HG02938 (cell line): ENCODE results near the gene NXT1.

ENCODE experiments used
- ATAC-seq: cut with Tn5 transposase; IDR thresholded peaks from one replicate; pipeline ENCODE4 v1.9.1; 2021; ENCODE audit warnings: mild to moderate bottlenecking, moderate library complexity; ENCODE audit not compliant: unreplicated experiment

NXT1 gene

DNA sequence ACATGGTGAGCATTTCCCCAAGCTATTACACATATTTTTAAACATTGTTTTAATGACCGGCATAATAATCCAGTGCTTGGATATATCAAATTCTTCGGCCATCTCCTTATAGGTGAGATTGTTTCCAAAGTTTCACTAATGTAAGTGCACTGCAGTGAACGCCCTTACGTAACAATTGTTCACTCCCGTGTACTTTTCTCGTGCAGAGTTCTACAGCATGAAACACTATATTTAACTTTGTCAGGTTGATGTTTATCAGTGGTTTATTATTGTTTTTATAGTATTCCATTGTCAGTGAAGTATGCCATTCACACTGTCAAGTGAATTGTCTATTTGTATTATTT, 7.9 kb downstream of the NXT1 start:
- no peak for ATAC-seq

DNA sequence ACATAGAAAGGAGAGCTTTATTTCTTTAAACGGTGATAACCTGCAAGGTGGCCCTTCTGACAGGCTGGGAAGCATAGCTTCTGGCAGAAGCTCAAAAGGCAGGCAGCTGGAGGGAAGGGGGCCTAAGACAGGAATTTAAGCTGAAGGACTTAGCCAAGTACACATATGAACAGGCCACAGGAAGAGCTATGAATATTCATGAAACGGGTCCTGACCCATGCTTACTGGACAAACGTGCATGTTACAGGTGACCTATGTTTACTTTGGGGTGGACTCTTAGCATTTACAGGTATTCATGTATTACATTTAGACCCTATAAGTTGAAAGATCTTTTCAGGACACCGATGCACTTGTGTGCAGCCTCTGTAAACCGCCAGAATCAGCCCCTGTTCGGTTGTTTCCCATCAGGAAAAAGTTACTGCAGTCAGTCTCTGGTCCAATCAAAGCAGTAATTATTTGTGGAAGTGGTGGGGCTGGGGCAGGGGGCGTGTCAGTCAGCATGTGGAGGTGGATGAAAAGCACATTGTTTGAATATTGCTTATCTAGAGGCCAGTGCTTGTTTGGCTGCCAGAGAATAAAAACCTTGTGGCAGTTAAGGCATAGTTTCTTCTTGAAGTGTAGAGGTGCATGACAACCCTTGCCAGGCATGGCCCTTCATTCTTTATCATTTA, 8.5 kb downstream of the NXT1 start:
- ATAC-seq: no peak

DNA sequence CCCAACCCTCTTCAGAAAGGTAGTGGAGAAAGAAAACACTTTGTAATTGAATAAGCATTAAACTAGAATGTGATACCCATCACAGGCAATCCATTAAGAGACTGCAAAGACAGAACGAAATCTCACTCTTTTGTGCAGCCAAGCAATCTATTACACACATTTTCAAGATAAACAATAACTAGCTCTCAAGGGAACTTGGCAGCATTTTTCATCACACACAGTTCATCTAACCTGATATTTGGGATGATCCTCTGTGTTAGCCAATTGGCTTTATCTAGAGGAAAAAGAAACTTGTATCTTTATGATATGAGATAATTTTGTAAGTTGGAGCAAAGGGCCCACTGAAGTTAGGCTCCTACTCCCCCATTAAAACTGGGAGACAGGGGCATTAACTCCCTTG, 9.9 kb downstream of the NXT1 start:
- ATAC-seq: no peak

GRCh38 chr20:23361119-23361475, 10.5 kb downstream of the NXT1 start:
- ATAC-seq: no peak

DNA sequence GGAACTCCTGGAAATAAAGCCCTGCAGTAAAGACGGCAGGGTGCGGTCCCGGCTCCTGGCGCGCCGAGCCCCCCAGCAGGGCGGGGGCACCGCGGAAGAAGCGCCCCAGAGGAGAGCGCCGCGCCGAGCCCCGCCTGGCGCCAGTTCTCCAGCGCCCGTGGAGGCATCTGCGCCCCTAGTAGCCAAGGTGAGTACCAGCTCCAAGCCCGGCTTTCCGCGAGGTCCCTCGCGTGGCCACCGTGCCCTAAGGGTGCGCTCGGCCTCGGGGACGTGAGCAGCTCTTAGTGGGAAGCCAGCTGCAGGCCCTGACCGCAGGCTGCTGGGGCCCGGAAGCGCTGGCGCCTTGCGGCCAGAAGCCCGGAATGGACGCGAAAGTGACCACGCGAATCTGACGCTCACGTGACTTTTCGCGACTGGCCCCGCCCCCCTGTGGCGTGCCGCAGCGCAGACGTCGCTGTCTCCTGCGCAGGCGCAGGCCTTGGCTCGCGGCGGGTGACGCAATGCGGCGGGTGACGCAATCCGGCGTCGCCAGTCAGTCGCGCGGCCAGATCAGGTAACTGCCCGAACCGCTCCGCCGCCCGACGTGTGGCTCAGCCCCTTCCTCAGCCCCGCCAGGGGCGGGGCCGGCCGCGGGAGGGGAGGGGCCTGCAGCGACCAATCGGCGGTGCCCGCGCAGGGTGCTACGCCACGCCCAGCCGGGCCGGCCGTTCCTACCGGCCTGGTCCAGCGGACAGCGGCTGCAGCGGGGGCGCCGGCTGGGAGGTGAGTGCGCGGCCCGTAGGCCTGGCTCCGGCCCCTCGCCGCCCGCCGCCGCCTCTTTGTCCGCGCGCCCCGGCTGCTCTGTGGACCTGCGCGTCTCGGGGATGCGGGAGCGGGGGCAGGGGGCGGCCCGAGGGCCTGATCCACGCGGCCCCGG, 11.1 kb downstream of the NXT1 start, which contains the start of gene GZF1:
GZF1 (plus strand) TSS at position 707 of the 916 bp plus-strand sequence. CDS start 2,202 bp downstream, outside the sequence.
- peak; percentile 55 for ATAC-seq

DNA sequence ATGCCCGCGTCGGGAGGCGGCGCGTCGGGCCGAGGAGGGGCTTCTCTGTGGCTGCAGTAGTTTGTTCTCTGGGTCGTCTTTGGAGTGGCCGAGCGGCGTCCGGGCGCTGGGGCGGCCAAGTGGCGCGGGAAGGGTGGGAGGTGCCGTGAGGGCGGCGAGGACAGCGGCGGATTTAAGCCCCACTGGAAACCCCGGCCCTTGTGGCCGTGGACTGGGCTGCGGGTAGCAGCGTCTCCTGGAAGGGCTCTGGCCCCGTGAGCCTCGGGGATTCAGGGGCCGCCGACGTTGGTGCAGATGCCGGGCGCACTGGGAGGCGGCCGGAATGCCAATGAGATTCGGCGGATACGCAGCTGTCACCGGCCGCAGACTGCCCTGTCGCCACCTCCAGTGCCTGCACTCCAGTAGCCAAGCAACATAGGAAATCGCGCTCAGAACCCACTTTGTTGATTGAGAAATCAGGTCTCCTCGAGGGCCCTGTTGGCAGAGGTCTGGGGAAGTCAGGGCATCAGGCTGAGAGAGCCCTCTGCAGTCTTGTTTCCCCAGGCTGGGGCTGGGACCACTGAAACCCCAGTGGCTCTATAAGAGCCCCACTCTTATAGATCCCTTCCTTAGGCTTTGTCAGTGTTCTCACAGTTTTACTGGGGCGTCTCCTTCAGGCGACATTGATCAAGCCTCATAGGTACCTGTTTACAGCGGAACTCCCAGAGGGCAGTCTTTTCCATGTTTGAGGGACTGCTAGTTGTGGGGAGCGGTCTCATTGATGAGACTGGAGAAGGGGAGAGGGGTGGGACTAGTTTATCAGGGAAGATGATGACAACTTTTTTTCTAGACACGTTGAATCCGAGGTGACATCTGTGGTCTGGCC, 12.0 kb downstream of the NXT1 start:
- ATAC-seq: peak; percentile 5

- no peak for ATAC-seq
Observed at GRCh38 chr20:23363257-23363649, 12.7 kb downstream of the NXT1 start.

GRCh38 chr20:23365390-23366165, 15.0 kb downstream of the NXT1 start:
- ATAC-seq: no peak

- no peak for ATAC-seq
Observed at GRCh38 chr20:23366384-23366783, 15.8 kb downstream of the NXT1 start.

- no peak for ATAC-seq
Observed at GRCh38 chr20:23367770-23368169, 17.2 kb downstream of the NXT1 start.

DNA sequence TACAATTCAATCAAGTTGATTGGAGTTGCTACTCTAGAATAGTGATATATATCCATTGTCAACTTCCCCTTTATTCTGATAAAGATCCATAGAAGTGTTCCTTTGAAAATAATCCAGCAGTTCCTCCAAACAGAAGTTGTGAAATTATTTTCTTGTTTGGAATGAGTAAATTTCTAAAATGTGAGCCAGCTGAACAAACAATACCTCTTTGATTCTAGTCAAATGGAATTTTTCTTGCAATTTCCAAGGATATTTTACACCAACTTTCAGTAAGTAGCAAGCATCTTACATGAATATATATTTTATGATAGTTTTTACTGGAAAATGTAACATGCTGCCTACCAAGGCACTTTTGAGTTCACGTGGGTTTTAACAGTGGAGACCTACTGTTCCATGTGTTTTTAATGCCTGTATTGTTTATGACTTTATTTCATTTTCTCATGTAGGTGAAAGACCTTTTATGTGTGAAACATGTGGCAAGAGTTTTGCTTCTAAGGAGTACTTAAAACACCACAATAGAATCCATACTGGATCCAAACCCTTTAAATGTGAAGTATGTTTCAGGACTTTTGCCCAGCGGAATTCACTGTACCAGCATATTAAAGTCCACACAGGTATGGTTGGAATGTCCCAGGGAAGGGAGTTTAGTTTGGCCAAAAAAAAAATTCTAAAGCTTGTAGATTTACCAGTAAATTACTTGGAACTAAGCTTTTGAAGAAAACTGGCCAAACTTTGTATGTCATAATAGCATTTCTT, 17.9 kb downstream of the NXT1 start:
- ATAC-seq: no peak

GRCh38 chr20:23369072-23369823, 18.7 kb downstream of the NXT1 start:
- no peak for ATAC-seq

DNA sequence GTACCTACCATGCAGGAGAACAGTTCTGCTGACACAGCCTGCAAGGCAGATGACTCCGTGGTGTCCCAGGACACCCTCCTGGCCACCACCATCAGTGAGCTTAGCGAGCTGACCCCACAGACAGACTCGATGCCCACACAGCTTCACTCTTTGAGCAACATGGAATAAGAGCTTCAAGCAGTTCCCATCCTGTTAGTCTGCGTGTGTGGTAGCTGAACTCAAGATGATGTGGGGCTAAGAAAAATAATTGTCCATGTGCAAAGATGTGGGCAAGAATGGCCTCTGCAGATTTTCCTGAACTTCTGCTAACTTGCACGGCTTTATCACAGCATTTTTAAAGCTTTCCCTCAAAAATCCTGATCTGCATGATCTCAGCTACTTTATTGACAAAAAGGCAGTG, 19.7 kb downstream of the NXT1 start:
- ATAC-seq: no peak

DNA sequence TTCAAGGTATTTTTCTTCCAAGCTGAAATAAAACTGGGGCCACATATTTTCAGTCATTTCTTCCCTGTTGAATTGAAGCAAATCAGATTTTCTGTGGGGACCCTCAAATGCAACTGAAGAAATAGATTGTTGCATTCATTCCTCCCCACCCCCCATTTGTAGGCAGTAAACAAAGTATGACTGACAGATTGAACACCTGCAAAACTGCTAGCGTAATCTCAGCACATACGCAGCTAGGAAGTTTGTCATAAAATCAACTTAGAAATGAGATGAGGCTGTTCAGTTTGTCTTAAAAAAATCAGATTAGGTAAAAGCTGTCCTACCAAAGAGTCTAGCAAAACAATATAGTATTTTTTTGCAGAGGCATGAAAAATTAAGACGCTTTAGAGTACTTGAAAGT, 20.3 kb downstream of the NXT1 start:
- no peak for ATAC-seq

- no peak for ATAC-seq
Observed at GRCh38 chr20:23371496-23371895, 20.9 kb downstream of the NXT1 start.

- no peak for ATAC-seq
Observed at GRCh38 chr20:23374441-23374840, 23.9 kb downstream of the NXT1 start.

DNA sequence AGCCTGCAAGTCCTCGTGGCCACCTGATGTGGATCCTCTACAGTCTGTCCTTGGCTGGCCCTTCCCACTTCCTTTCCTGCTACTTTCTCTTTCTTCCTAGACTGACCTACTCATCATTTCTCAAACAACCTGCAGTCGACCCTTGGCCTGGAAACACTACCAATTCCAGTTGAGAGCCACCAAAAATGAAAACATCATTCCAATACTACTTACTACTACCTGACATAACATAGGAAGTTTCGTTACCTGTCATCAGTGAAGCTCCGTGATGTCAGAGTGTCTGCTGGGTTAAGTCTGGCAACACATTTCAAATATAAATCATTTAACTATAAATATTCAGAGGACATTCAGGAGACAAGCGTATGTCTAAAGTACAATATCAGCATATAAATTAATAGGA, 25.2 kb downstream of the NXT1 start:
- no peak for ATAC-seq

DNA sequence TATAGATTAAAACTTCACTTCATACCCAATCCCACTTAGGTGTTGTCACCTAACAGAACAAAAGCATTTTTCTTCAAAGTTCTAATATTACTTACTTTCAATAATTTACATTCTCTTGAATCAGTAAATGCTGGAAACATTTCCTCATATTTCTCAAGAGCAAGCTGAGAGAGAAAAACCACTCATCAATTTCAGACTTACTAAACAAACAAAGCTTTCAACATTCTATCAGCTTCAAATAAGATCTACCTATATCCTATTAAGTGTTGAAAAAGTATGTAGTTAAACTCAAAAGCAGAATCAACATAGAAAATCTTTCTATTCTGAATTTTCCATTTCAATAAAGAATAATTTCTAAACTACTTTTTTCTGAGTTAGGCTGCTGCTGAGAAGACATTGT, 29.2 kb downstream of the NXT1 start:
- no peak for ATAC-seq

GRCh38 chr20:23381876-23382275, 31.3 kb downstream of the NXT1 start:
- ATAC-seq: no peak
